SHP77 treated with DMSO at 0.1 percent for 48 hours (cell line): ENCODE results near the gene ARHGAP28.

ENCODE experiments used
- DNase-seq: peaks from one replicate; lab custom pipeline; 2025; lab: John Stamatoyannopoulos, UW

The ARHGAP28 gene

DNA sequence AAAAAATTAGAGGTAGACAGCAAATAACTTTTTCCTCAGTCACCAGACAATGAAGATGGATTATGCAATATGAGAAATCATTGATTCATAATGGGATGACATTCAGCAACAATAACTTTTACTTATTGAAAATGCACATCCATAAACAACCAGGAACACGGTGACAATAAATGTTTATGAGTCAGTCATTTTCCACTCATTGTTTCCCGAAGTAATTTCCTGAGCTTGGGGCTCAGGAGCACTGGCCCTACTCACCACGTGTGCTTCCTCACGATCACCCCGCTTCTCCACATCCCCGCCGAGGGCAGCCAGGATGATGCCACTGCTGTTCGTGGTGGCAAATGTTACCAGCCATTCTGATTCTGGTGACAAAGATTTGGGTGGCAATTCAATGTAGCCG is 231.8 kb downstream of the ARHGAP28 start:
- no peak for DNase-seq

DNA sequence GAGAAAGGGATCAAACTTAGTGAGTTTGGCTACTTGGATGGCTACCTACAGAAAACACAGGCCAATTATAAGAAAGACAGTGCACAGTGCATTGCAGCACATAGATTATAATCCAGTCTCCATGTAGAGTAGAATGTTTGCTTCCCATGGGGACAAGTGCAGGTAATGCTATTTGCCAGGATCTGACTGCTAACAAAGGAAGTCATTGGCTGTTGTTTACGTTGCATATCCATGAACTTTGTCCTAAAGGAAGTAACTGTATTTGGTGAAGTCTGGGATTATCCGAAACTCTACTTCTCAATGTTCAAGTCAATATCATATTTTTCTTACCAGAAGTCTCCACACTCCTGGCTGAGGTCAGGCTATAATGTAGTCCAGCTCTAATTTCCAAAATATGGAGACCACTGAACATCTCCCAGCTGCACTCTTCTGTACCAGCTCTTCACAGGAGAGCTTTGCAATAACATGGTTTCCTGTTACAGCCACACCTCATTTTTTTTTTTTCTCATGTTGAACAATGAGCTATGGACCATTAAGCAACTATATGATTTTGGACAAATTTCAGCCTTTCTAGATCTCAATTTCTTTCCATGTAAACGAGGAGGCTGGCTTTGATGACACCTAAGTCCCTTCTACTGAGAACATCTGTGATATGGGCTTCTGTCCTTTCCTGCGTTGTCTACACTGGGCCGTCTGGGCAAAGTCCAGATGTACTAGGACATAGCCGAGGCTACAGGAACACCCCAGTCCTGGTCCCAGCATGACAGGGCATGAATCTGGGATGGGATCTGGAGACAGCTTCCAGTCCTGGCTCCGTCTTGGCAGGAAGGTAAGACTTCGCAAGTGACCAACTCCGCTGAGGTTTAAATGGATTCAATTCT is 233.3 kb downstream of the ARHGAP28 start:
- DNase-seq: no peak

DNA sequence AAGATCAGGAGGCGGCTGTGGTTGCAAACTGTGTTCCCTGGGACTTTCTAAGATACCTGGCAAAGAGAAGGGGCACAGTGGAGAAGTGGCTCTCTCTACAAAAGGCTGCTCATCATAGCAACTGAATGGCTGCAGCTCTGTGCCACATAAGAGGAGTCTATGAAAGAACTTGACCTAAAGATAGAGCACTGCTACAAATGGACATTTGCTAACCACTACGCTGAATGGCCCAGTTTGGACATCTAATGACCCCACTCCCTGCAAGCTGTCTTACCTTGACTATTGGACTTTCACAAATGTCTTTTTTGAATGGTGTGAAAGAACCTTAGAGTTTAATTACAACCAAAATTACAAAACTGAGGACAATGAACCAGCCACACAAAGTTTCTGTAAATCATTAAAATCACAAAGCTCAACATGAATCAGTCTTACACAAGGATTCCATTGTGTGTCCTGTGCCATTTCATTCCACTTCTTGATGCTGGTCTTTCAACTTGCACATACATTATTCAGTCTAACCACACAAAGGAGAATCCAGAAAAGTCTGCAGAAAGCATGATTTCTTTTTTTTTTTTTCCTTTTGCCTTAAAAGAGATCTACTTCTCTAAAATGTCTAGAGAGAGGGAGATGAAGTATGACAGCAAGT is 234.1 kb downstream of the ARHGAP28 start:
- no peak for DNase-seq
